HS-5 (cell line): Measurements from ENCODE around the gene ENPP4.
"Not testable (repeated sequence)": the region's sequence is repeated elsewhere in the genome, so short reads cannot be mapped to it uniquely, and the experiment has no call there.

ENCODE experiments used
- DNase-seq: peaks from one replicate; pipeline ENCODE4 v3.0.0-alpha.2; 2012; ENCODE audit warnings: low read depth

Gene ENPP4

DNA sequence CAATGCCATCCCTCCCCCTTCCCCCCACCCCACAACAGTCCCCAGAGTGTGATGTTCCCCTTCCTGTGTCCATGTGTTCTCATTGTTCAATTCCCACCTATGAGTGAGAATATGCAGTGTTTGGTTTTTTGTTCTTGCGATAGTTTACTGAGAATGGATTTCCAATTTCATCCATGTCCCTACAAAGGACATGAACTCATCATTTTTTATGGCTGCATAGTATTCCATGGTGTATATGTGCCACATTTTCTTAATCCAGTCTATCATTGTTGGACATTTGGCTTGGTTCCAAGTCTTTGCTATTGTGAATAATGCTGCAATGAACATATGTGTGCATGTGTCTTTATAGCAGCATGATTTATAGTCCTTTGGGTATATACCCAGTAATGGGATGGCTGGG is 1.5 kb downstream of the ENPP4 start:
- not testable (repeated sequence) for DNase-seq

DNA sequence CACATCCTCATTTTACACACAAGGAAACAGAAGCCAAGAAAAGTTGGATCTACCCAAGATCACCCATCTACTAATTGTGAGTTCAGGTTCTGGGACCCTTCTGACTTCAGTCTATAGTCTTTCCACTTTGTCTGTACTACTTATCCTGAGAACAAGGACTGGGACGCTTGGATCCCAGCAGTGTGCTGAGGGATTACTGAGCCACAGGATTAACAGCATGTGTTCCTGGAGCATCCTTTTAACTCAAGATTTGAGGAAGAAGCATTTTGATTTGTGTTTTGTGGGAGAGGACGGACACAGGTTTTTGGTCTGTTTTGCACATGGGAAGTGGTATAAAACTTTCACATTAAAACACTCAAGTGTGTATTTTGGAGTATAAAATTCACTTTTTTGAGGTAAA is 4.4 kb downstream of the ENPP4 start:
- no peak for DNase-seq

DNA sequence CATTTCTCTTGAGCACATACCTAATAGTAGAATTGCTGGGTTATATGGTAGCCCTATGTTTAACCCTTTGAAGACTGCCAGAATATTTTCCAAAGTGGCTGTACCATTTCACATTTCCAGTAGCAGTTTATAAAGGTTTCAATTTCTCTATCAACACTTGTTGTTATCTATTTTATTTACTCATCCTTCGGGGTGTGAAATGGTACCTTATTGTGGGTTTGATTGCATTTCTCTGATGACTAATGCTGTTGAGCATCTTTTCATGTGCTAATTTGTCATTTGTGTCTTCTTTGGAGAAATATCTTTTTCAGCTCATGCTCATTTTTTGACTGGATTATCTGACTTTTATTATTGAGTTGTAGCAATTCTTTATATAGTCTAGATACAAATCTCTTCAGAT is 5.4 kb downstream of the ENPP4 start:
- no peak for DNase-seq

DNA sequence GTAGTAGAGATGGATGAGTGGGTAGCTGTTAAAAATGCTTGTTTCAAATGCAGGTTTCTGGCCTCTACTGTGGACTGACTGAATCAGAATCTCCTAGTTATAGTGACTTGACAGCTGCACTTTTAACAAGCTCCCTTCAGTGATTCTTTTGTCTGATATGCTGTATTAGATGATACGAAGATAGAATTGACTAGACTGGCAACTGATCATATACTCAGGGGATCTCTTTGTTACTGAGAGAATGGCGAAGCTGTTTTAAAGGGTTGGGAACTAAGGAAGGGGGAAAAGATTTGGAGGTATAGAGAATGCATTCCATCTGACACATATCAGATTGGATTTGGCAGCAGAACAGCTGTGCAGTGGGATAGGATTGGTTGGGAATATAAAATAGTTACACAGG is 7.0 kb downstream of the ENPP4 start:
- no peak for DNase-seq

GRCh38 chr6:46137387-46137786 is 7.6 kb downstream of the ENPP4 start:
- DNase-seq, result no peak

DNA sequence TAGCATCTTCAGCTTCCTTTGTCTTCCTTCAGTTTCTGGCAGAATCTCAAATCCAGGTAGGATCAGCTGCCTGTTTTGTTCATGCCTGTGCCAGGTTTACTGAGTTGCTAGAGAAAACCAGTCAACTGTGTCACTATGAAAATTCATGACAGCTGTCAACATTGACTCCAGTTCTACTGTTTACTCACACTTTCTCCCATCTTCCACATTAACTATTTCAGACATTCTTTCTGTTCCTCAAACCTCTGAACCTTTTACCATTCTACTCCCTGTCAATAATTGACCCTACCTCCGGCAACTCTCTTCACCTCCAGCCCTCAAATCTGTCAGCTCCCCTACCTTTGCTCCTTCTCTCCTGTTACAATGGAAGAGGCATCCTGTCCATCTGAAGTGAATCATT is 8.5 kb downstream of the ENPP4 start:
- no peak for DNase-seq

DNA sequence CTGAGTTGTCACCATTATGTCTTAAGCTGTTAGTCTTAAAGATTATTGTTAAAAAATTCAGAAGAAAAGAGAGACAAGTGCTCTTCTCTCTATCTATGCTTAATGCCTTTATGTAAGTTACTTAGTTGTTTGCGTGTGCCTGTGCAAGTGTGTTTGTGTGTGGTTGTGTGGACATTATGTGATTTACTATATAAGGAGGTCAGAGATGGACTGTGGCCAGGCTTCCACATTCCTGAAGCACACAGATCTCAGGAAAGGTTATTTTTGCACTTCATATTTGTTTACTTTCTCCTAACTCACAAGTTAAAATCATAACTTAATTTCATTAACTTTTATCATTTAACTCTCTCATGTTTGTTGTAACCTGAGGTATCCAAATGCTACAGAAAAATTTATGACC is 14.5 kb downstream of the ENPP4 start:
- no peak for DNase-seq

DNA sequence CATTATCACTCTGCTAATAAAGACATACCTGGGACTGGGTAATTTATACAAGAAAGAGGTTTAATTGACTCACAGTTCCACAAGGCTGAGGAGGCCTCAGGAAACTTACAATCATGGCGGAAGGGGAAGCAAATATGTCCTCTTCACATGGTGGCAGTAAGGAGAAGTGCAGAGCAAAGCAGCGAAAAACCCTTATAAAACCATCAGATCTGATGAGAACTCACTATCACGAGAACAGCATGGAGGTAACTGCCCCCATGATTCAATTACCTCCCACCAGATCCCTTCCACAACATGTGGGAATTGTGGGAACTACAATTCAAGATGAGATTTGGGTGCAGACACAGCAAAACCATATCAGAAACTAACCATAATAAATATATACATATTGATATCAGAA is 19.3 kb downstream of the ENPP4 start:
- DNase-seq, result not testable (repeated sequence)

DNA sequence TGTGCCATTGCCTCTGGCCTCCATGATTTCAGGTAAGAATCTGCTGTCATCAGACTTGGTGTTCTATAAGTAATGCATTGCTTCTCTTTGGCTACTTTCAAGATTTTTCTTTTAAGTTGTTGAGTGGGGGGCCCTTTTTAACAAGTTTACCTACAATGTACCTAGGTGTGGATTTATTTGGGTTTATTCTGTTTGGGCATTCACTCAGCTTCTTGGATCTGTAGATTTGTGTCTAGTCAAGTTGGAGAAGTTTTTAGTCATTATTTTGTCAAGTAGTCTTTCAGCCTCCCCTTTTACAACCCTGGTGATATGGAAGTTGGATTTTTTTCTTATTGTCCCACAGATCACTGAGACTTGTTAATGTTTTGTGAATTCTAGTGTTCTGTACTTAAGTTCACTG is 26.9 kb downstream of the ENPP4 start:
- no peak for DNase-seq

DNA sequence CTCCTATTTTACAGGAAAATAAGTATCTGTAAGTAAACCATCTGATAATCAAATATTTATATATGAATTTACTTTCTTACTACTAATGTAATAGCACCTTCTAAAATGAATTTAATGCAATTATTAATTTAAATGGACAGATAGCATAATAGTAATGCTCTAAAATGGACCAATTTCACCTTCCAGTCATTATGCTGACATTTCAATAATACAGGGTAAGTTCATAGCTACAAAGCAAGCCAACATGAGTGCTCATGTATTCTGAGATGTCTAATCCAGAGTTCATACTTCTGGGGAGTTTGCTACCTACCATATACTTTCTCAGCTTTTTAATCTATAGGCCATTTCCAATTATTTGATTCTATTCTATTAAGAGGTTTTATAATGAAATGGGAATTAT is 29.4 kb downstream of the ENPP4 start:
- DNase-seq, result no peak

DNA sequence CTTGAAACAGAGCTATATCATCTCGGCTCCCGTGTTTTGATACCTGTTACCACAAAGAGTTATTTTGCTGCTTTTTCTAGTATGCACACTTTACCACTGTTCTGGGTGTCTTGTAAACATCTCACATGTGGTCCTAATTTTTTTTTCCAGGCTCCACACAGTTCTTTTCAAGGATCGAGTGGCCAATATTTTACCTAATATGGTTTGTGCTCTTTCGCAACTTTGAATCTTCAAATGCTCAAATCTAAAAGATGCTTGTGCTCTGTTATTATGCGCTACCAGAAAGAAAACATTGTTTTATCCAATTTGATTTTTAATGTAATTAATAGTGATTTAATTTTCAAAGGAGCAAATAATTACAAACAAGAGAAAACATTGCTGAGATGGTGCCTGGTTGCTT is 30.3 kb downstream of the ENPP4 start:
- DNase-seq, result no peak

DNA sequence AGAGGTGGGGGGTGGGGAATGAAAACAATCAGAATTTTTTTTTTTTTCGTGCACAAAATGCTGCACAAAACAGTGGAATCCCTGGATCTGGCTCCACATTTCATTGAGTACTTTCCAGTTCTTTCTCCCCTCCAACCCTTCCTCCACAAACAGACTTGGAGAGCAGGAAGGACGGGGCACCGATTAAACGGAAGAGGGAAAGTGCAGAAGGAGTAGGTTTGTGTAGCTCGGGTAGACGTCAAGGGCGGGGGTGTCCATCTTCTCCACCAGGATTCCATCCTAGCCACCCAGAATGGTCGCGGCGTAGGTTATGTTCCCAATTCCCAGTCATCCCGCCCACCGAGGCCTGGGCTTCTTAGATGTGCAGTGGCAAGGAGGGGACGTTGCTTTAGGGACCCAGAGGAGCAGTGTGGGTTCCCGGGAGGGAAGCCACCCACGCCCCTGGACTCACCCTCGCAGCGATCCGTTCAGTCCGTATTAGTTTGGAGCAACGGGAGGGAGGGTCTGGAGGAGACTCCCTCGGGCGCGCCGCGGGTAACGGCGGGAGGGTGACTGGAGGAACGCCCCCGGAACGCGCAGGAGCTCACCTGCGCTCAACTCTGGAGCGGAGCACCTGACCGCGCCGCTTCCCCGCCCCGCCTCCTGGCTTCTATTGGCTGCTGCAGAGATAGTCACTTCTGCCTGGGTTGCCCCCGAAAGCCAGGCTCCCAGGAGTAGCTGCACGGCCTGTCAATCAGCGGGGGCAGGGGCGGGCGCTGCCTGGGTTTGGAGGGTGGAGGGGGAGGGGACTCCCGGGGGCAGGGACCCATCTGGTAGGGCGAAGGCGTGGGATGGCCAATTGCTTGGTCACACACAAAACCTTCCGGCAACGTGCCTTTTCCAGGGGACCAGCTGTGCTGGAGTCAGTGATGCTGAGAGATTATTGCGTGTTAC is 40.8 kb downstream of the ENPP4 start, which contains the start of gene ENPP5:
Gene ENPP5 (minus strand): TSS at position 624 of the 933 bp plus-strand sequence. CDS start 2,718 bp downstream, outside the sequence.
- no peak for DNase-seq

DNA sequence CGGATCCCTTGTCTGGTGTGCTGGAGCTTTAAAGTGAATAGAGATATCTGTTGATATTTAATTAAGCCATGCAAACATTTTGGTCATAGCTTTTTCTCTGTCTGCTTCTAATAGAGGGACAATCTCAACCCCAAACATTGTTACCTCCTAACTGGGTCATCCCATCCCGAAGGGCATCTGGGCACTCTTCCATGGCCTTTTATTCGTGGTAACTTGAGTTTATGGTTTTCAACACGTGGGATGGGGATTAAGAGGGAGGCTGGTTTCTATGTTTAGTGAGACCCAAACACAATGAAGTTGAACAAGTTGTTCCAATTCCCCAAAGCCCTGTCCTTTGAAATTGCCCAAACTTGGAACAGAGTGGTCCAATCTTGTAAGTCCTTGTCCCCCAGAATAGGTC is 42.4 kb downstream of the ENPP4 start:
- no peak for DNase-seq

DNA sequence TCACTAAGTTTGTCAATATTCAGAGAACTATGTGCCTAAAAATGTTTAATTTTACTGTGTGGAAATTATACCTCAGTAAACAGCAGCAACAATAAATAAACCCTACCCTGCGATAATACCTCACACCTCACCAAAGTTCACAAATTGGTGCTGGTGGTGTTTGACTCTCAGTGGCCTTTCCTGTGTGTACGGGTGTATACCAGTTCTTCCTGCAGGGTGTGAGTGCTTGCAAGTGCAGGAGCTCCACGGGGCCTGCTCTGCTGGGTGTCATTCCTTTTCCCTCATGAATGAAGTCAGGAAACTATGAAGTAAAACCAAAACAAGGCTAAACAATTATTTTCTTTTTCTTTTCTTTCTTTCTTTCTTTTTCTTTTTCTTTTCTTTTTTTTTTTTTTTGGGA is 45.1 kb downstream of the ENPP4 start:
- no peak for DNase-seq

DNA sequence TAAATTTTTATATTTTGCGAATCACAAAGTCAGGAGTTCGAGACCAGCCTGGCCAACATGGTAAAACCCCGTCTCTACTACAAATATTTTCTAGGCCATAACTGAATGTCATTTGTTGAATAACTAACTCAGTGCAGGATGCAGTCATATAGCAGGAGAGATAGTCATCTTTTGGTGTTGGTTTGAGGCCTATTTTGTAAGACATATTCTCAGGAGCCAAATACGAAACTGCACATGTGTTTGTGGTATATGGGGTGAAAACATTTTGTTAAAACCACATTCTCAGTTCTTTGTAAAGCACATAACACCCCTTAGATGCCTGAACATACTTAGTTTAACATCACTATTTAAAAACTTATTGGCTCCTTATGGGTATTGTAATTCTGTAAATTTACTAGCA is 45.7 kb downstream of the ENPP4 start:
- DNase-seq, result no peak

- DNase-seq, result no peak
These were observed 46.2 kb downstream of the ENPP4 start for GRCh38 chr6:46175976-46176375.

GRCh38 chr6:46184114-46184513 is 54.3 kb downstream of the ENPP4 start:
- peak; percentile 89 for DNase-seq

DNA sequence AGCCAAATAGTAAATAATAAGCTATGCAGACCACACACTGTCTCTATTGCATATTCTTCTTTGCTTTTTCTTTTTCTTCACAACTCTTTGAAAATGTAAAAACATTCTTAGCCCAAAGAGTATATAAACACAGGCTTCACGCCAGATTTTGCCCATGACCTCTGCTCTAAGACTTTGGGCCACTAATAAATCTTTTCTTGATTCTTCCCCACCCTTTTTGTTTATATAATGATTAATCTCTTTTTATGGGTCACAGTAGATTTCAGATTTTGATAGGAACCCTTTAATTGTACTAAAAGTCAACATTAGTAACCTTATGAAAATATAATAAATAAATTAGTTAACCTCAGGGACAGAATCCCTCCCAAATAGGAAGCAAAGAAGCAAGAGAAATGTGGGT is 56.8 kb downstream of the ENPP4 start:
- no peak for DNase-seq

- no peak for DNase-seq
These were observed 59.9 kb downstream of the ENPP4 start for GRCh38 chr6:46189726-46190125.

GRCh38 chr6:46190889-46191288 is 61.1 kb downstream of the ENPP4 start:
- DNase-seq, result no peak

DNA sequence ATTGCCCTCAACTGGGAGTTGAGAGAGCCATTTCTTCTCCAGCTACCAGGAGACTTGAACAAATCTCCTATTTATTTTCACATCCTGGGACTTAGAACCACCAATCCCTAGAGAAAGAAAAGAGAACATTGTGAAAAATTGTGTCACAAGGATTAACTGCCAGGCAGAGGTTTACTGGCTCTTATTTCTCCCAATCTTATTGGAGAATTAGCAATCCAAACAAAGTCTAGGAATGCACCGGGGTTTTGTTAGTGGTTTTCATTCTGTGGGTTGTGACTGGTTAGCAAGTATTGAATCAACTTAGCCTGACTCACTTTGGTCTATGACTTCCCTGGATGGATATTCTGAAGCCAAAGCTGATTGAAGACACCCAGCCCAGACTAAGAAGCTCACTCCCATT is 62.2 kb downstream of the ENPP4 start:
- DNase-seq, result peak; percentile 74
